ENCODE measurements around the gene PCDHB13.
A peak's percentile ranks its signal among the peaks of the same experiment; 100 is the strongest.

The PCDHB13 gene

DNA sequence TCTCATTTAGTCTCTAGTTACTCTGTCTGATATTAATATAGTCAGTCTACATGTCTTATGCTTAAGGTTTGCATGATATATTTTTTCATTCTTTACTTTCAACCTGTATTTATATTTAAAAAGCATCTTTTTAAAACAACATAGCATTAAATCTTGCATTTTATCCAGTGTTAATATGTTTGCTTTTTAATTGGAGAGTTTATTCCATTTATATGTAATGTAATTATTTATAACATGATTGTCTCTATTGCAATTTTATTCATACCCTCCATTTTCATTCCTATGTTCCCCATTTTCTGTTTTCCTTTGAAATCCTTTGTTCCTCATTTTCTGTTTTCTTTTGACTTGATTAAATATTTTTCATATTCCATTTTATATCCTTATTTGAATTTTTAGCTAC lies 44.7 kb downstream of the PCDHB13 start:
- TF ChIP-seq, protein P1, sequence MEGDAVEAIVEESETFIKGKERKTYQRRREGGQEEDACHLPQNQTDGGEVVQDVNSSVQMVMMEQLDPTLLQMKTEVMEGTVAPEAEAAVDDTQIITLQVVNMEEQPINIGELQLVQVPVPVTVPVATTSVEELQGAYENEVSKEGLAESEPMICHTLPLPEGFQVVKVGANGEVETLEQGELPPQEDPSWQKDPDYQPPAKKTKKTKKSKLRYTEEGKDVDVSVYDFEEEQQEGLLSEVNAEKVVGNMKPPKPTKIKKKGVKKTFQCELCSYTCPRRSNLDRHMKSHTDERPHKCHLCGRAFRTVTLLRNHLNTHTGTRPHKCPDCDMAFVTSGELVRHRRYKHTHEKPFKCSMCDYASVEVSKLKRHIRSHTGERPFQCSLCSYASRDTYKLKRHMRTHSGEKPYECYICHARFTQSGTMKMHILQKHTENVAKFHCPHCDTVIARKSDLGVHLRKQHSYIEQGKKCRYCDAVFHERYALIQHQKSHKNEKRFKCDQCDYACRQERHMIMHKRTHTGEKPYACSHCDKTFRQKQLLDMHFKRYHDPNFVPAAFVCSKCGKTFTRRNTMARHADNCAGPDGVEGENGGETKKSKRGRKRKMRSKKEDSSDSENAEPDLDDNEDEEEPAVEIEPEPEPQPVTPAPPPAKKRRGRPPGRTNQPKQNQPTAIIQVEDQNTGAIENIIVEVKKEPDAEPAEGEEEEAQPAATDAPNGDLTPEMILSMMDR (IDR thresholded peaks at IDR 0.05; ENCODE audit: control insufficient read depth, extremely low read depth, insufficient read depth): no peak
- H3K4me3 ChIP-seq (ENCODE audit: low read depth, low read length): no peak overlapping the region
- DNase-seq (ENCODE audit: low read depth): no peak

DNA sequence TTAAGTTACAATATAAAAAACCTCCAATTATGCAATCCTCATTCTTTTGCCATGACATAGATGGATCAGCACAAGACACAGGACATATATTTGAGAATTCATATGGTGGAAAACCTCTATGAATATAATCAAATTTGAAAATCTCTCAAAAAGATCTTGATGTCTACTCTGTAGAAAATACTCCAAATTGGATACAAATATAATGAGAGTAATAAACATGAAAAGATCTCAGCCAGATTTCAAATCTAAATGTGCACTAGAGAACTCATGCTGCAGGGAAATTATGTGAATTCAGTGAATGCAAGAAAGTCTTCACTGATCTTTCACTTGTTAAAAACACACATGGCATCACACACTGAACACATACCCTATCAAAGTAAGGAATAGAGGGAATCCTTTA lies 45.2 kb downstream of the PCDHB13 start:
- no peak overlapping the region for H3K4me3 ChIP-seq (ENCODE audit: low read depth, low read length)
- TF ChIP-seq, protein P1 (IDR thresholded peaks at IDR 0.05; ENCODE audit: control insufficient read depth, extremely low read depth, insufficient read depth): no peak
- no peak for DNase-seq (ENCODE audit: low read depth)

DNA sequence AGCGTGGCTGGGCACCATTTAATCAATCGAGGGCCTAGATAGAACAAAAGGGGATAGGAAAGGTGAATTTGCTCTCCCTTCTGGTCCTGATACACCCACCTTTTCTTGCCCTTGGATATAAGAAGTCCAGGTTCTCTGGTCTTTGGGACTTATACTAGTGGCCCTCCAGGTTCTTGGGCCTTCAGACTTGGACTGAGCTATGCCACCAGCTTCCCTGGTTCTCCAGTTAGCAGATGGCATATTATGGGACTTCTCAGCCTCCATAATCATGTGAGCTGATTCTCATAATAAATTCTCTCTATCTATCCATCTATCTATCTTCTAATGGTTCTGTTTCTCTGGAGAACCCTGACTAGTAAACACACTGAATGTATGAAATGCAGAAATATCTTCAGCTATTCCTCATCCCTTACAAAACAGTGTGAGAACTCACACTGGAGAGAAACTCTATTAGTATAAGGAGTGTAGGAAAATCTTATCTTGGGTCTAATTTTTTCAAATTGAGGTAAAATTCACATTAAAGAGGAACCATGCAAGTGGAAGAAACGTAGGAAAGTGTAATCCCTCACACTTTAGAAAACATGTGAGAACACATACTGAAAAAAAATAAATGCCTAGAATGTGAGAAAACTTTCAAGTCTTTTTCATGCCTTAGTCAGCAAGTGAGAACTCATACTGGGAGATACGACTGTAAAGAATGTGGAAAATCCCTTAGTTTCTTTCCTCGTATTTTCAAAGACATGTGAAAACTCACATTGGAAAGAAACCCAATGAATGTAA lies 46.9 kb downstream of the PCDHB13 start:
- H3K4me3 ChIP-seq (ENCODE audit: low read depth, low read length): no peak overlapping the region
- TF ChIP-seq, protein P1 (IDR thresholded peaks at IDR 0.05; ENCODE audit: control insufficient read depth, extremely low read depth, insufficient read depth): no peak
- DNase-seq (ENCODE audit: low read depth): peak; percentile 1

DNA sequence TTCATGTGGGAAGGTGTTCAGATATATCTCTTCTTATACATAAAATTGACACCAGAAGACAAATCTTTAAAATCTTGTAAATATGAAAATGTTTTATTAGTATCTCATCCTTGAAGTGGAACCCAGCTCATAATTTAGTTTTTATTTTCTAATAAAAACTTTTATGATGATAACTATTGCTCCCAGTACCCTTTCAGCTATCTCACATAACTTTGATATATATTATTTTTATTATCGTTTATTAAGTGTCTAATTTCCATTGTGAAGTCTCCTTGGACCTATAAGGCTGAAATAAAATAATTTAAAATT lies 47.5 kb downstream of the PCDHB13 start:
- TF ChIP-seq, protein P1 (IDR thresholded peaks at IDR 0.05; ENCODE audit: control insufficient read depth, extremely low read depth, insufficient read depth): no peak
- DNase-seq (ENCODE audit: low read depth): no peak
- no peak overlapping the region for H3K4me3 ChIP-seq (ENCODE audit: low read depth, low read length)
